Neural progenitor cell (in vitro differentiated cells): ENCODE data around the gene MID2. TPM values are rescaled to one million over a fixed set of nuclear protein-coding genes. Genes with fewer than 3 reads are reported as not detected.

Experiments used
- DNase-seq: peaks from one replicate; pipeline ENCODE4 v3.0.0-alpha.2; 2016; ENCODE audit warnings: low spot score
- H2AFZ ChIP-seq: fragments of 200-600 bp; sonication (generic); replicated peaks from 2 replicates; pipeline ENCODE4 v1.6.1; 2016; ENCODE audit warnings: antibody characterized with exemption
- H3F3A ChIP-seq: fragments of 200-600 bp; sonication (generic); 2 replicates; pipeline ENCODE4 v1.6.1; 2016; ENCODE audit warnings: antibody characterized with exemption, low read depth
- H3K27ac ChIP-seq: fragments of 200-600 bp; sonication (generic); 2 replicates; pipeline ENCODE4 v1.5.1; 2016; ENCODE audit warnings: mild to moderate bottlenecking
- H3K27me3 ChIP-seq: fragments of 200-600 bp; sonication (generic); 2 replicates; pipeline ENCODE4 v1.6.1; 2016; ENCODE audit warnings: mild to moderate bottlenecking, moderate library complexity
- H3K36me3 ChIP-seq: fragments of 200-600 bp; sonication (generic); 2 replicates; pipeline ENCODE4 v1.5.1; 2016
- H3K4me1 ChIP-seq: fragments of 200-600 bp; sonication (generic); 2 replicates; pipeline ENCODE4 v1.6.1; 2016; ENCODE audit warnings: mixed run types
- H3K4me2 ChIP-seq: fragments of 200-600 bp; sonication (generic); 2 replicates; pipeline ENCODE4 v1.6.1; 2016
- H3K4me3 ChIP-seq: fragments of 200-600 bp; sonication (generic); 2 replicates; pipeline ENCODE4 v1.5.1; 2016
- H3K79me2 ChIP-seq: fragments of 200-600 bp; sonication (generic); 2 replicates; pipeline ENCODE4 v1.6.1; 2016; ENCODE audit warnings: low read depth
- H3K9ac ChIP-seq: fragments of 200-600 bp; sonication (generic); 2 replicates; pipeline ENCODE4 v1.6.1; 2016
- H3K9me3 ChIP-seq: fragments of 200-600 bp; sonication (generic); 2 replicates; pipeline ENCODE4 v1.5.1; 2016; ENCODE audit warnings: low read depth
- H4K20me1 ChIP-seq: fragments of 200-600 bp; sonication (generic); 2 replicates; pipeline ENCODE4 v1.6.1; 2016; ENCODE audit warnings: low read depth
- H3K27ac Mint-ChIP-seq: 3 replicates; pipeline ENCODE4 v1.8.0; 2021; ENCODE audit warnings: mixed read lengths
- H3K27me3 Mint-ChIP-seq: 2 replicates; pipeline ENCODE4 v1.8.0; 2022; ENCODE audit warnings: low read depth, mild to moderate bottlenecking, inconsistent platforms, moderate library complexity, mixed read lengths; ENCODE audit not compliant: insufficient read depth
- H3K36me3 Mint-ChIP-seq: 3 replicates; pipeline ENCODE4 v1.8.0; 2021; ENCODE audit warnings: mixed read lengths
- H3K4me1 Mint-ChIP-seq: 3 replicates; pipeline ENCODE4 v1.8.0; 2021; ENCODE audit warnings: mixed read lengths
- H3K4me3 Mint-ChIP-seq: 3 replicates; pipeline ENCODE4 v1.8.0; 2021; ENCODE audit warnings: mild to moderate bottlenecking, moderate library complexity, mixed read lengths
- H3K9me3 Mint-ChIP-seq: 3 replicates; pipeline ENCODE4 v1.8.0; 2020; ENCODE audit warnings: mixed read lengths
- CTCF ChIP-seq: fragments of 200-600 bp; sonication (generic); IDR thresholded peaks from 2 replicates; pipeline ENCODE4 v1.5.1; 2017; ENCODE audit warnings: antibody characterized with exemption, mild to moderate bottlenecking
- EZH2 ChIP-seq: fragments of 200-600 bp; sonication (generic); IDR thresholded peaks from 2 replicates; pipeline ENCODE4 v1.6.1; 2017; ENCODE audit warnings: antibody characterized with exemption, mild to moderate bottlenecking, moderate library complexity
- EZH2phosphoT487 ChIP-seq: fragments of 200-600 bp; sonication (generic); IDR thresholded peaks from 2 replicates; pipeline ENCODE4 v1.6.1; 2017; ENCODE audit warnings: antibody characterized with exemption
- total RNA-seq: library from RNA; depleted of rRNA; stranded (reverse); fragments of >200 nt; gene quantifications from 2 replicates; pipeline ENCODE4 v1.2.3, GENCODE V29; 2015; ENCODE audit warnings: low replicate concordance

The MID2 gene
- total RNA-seq, 1 donor from 2014 or later: 1.2 TPM

- no peaks in the 10 kb centered on the region for H3K36me3 Mint-ChIP-seq
- Histone ChIP-seq H3K4me3 (peak overlapping the region; percentile 51), H3K27ac (no peak overlapping the region), H3F3A (no peaks in the 10 kb centered on the region), H3K79me2 (no peaks in the 10 kb centered on the region), H3K27me3 (peaks cover 57% of the 10 kb centered on the region), H4K20me1 (no peaks in the 10 kb centered on the region), H3K4me1 (no peaks in the 10 kb centered on the region), H3K9ac (no peak overlapping the region), H3K4me2 (peak overlapping the region; percentile 81), H2AFZ (peak overlapping the region; percentile 82), H3K36me3 (no peaks in the 10 kb centered on the region), H3K9me3 (no peaks in the 10 kb centered on the region)
- TF ChIP-seq EZH2phosphoT487 (no peak), EZH2 (no peak), CTCF (no peak)
- peaks cover 21% of the 10 kb centered on the region for H3K4me1 Mint-ChIP-seq
- peaks cover 4% of the 10 kb centered on the region for H3K9me3 Mint-ChIP-seq
- no peak overlapping the region for H3K27ac Mint-ChIP-seq
- DNase-seq: peak; percentile 74
- H3K27me3 Mint-ChIP-seq: peaks cover 9% of the 10 kb centered on the region
- peak overlapping the region; percentile 86 for H3K4me3 Mint-ChIP-seq
Observed at GRCh38 chrX:107826238-107827029, 768 bp downstream of the MID2 start.

GRCh38 chrX:107827030-107827831 lies 1.6 kb downstream of the MID2 start:
- Histone ChIP-seq H2AFZ (peak overlapping the region; percentile 82), H3K27ac (no peak overlapping the region), H3K9me3 (no peaks in the 10 kb centered on the region), H3K36me3 (no peaks in the 10 kb centered on the region), H4K20me1 (no peaks in the 10 kb centered on the region), H3F3A (no peaks in the 10 kb centered on the region), H3K27me3 (peaks cover 57% of the 10 kb centered on the region), H3K9ac (no peak overlapping the region), H3K79me2 (no peaks in the 10 kb centered on the region), H3K4me3 (peak overlapping the region; percentile 51), H3K4me1 (no peaks in the 10 kb centered on the region), H3K4me2 (peak overlapping the region; percentile 81)
- H3K9me3 Mint-ChIP-seq: peaks cover 4% of the 10 kb centered on the region
- peak overlapping the region; percentile 86 for H3K4me3 Mint-ChIP-seq
- H3K27ac Mint-ChIP-seq: no peak overlapping the region
- TF ChIP-seq CTCF (no peak), EZH2 (no peak), EZH2phosphoT487 (no peak)
- H3K27me3 Mint-ChIP-seq: peaks cover 6% of the 10 kb centered on the region
- DNase-seq: no peak
- H3K36me3 Mint-ChIP-seq: no peaks in the 10 kb centered on the region
- H3K4me1 Mint-ChIP-seq: peaks cover 21% of the 10 kb centered on the region

- H3K36me3 Mint-ChIP-seq: no peaks in the 10 kb centered on the region
- no peak for DNase-seq
- H3K9me3 ChIP-seq: no peaks in the 10 kb centered on the region
- H3K79me2 ChIP-seq: no peaks in the 10 kb centered on the region
- no peaks in the 10 kb centered on the region for H3F3A ChIP-seq
- no peak overlapping the region for H3K4me2 ChIP-seq
- H3K27ac Mint-ChIP-seq: no peak overlapping the region
- H3K9me3 Mint-ChIP-seq: peaks cover 4% of the 10 kb centered on the region
- peaks cover 6% of the 10 kb centered on the region for H3K27me3 Mint-ChIP-seq
- no peak overlapping the region for H3K9ac ChIP-seq
- peak overlapping the region; percentile 75 for H3K4me3 Mint-ChIP-seq
- H3K27ac ChIP-seq: no peak overlapping the region
- H2AFZ ChIP-seq: no peak overlapping the region
- H3K4me3 ChIP-seq: no peak overlapping the region
- TF ChIP-seq EZH2 (no peak), EZH2phosphoT487 (no peak), CTCF (no peak)
- H3K4me1 ChIP-seq: no peaks in the 10 kb centered on the region
- peaks cover 21% of the 10 kb centered on the region for H3K4me1 Mint-ChIP-seq
- no peaks in the 10 kb centered on the region for H3K36me3 ChIP-seq
- no peaks in the 10 kb centered on the region for H4K20me1 ChIP-seq
- H3K27me3 ChIP-seq: peaks cover 56% of the 10 kb centered on the region
Observed at GRCh38 chrX:107827852-107828251, 2.2 kb downstream of the MID2 start.
